HEK293 (cell line): ENCODE data around the gene ATP6V0B.

Source experiments
- CTCF ChIA-PET: fragments of 350-600 bp; formaldehyde crosslinking; extraction: SDS; loops from one replicate; lab custom pipeline; 2021; ENCODE audit warnings: antibody characterized with exemption; lab: Yijun Ruan, JAX
- POLR2A ChIA-PET: fragments of 300-600 bp; formaldehyde crosslinking; extraction: SDS; loops from one replicate; lab custom pipeline; 2020; ENCODE audit warnings: antibody characterized with exemption, inconsistent platforms; lab: Yijun Ruan, JAX
- H3K27ac ChIP-seq: fragments of 200-500 bp; sonication (Bioruptor generic); 2 replicates; pipeline ENCODE4 v1.5.1; 2014; ENCODE audit warnings: low read depth, low read length, control low read depth, inconsistent platforms; ENCODE audit errors: extremely low read depth
- H3K36me3 ChIP-seq, 2 experiments: fragments of 200-500 bp in 1 of 2; sonication (Bioruptor generic) in 1 of 2; 1 replicate in 1 of 2; 2 replicates in 1 of 2; pipeline ENCODE4 v1.5.1; 2014 to 2017; ENCODE audit warnings: inconsistent platforms in 2 of 2, low read length in 2 of 2; ENCODE audit not compliant: control insufficient read depth in 2 of 2, insufficient read depth in 1 of 2
- H3K4me1 ChIP-seq: fragments of 200-500 bp; sonication (Bioruptor generic); 2 replicates; pipeline ENCODE4 v1.5.1; 2014; ENCODE audit warnings: mild to moderate bottlenecking, low read length, inconsistent platforms; ENCODE audit not compliant: control insufficient read depth, insufficient read depth
- H3K4me3 ChIP-seq: 2 replicates; pipeline ENCODE4 v1.5.1; 2011; ENCODE audit warnings: low read depth, mild to moderate bottlenecking, control low read depth, low read length, moderate library complexity
- H3K9me3 ChIP-seq: fragments of 200-500 bp; sonication (Bioruptor generic); 2 replicates; pipeline ENCODE4 v1.5.1; 2014; ENCODE audit warnings: low read depth, low read length, inconsistent platforms; ENCODE audit not compliant: control insufficient read depth, insufficient read depth
- KLF1 ChIP-seq: fragments of 450-650 bp; formaldehyde crosslinking; IDR thresholded peaks from 2 replicates; pipeline ENCODE4 v1.5.1; 2016; ENCODE audit warnings: missing biosample characterization, missing genetic modification characterization
- KLF8 ChIP-seq: fragments of 450-650 bp; formaldehyde crosslinking; IDR thresholded peaks from 2 replicates; pipeline ENCODE4 v1.5.1; 2016; ENCODE audit warnings: missing biosample characterization, missing genetic modification characterization
- KLF9 ChIP-seq: fragments of 450-650 bp; formaldehyde crosslinking; IDR thresholded peaks from 2 replicates; pipeline ENCODE4 v1.5.1; 2016; ENCODE audit warnings: missing biosample characterization, missing genetic modification characterization, low read depth
- ZBTB17 ChIP-seq: fragments of 450-650 bp; formaldehyde crosslinking; IDR thresholded peaks from 2 replicates; pipeline ENCODE4 v1.5.1; 2016; ENCODE audit warnings: missing biosample characterization, missing genetic modification characterization
- ZBTB7A ChIP-seq: fragments of 450-650 bp; formaldehyde crosslinking; IDR thresholded peaks from 2 replicates; pipeline ENCODE4 v1.5.1; 2016; ENCODE audit warnings: low read depth, missing biosample characterization, missing genetic modification characterization
- ZFHX2 ChIP-seq: fragments of 450-650 bp; formaldehyde crosslinking; conservative IDR thresholded peaks from 2 replicates; pipeline ENCODE4 v1.5.1; 2016; ENCODE audit warnings: missing biosample characterization, missing genetic modification characterization
- ZFP37 ChIP-seq: fragments of 450-650 bp; formaldehyde crosslinking; IDR thresholded peaks from 2 replicates; pipeline ENCODE4 v1.5.1; 2016; ENCODE audit warnings: missing biosample characterization, missing genetic modification characterization
- ZNF157 ChIP-seq: fragments of 450-650 bp; formaldehyde crosslinking; IDR thresholded peaks from 2 replicates; pipeline ENCODE4 v1.5.1; 2016; ENCODE audit warnings: missing biosample characterization, missing genetic modification characterization
- ZNF16 ChIP-seq: fragments of 450-650 bp; formaldehyde crosslinking; IDR thresholded peaks from 2 replicates; pipeline ENCODE4 v1.5.1; 2016; ENCODE audit warnings: low read depth, missing biosample characterization, missing genetic modification characterization
- ZNF292 ChIP-seq: fragments of 450-650 bp; formaldehyde crosslinking; IDR thresholded peaks from 2 replicates; pipeline ENCODE4 v1.5.1; 2016; ENCODE audit warnings: low read depth, missing biosample characterization, missing genetic modification characterization, borderline replicate concordance
- ZNF366 ChIP-seq: fragments of 450-650 bp; formaldehyde crosslinking; conservative IDR thresholded peaks from 2 replicates; pipeline ENCODE4 v1.5.1; 2016; ENCODE audit warnings: missing biosample characterization, missing genetic modification characterization
- ZNF521 ChIP-seq: fragments of 450-650 bp; formaldehyde crosslinking; IDR thresholded peaks from 2 replicates; pipeline ENCODE4 v1.5.1; 2017; ENCODE audit warnings: missing biosample characterization, mild to moderate bottlenecking, missing genetic modification characterization
- ZNF677 ChIP-seq: fragments of 450-650 bp; IDR thresholded peaks from 2 replicates; pipeline ENCODE4 v1.5.0; 2018; ENCODE audit warnings: missing biosample characterization, mild to moderate bottlenecking, missing genetic modification characterization, moderate library complexity
- ZSCAN23 ChIP-seq: fragments of 450-650 bp; formaldehyde crosslinking; IDR thresholded peaks from 2 replicates; pipeline ENCODE4 v1.5.1; 2016; ENCODE audit warnings: missing biosample characterization, missing genetic modification characterization
- ZSCAN30 ChIP-seq: fragments of 450-650 bp; IDR thresholded peaks from 2 replicates; pipeline ENCODE4 v1.5.1; 2018; ENCODE audit warnings: missing biosample characterization, mild to moderate bottlenecking, missing genetic modification characterization, moderate library complexity
- TF ChIP-seq, protein P1 (sequence below): fragments of 450-650 bp; IDR thresholded peaks from 2 replicates; pipeline ENCODE4 v1.5.1; 2018; ENCODE audit warnings: missing biosample characterization, mild to moderate bottlenecking, missing genetic modification characterization
- TF ChIP-seq, protein P2 (sequence below): fragments of 450-650 bp; formaldehyde crosslinking; IDR thresholded peaks from 2 replicates; pipeline ENCODE4 v1.5.1; 2017; ENCODE audit warnings: missing biosample characterization, mild to moderate bottlenecking, missing genetic modification characterization, moderate library complexity
- TF ChIP-seq, protein P3 (sequence below): fragments of 450-650 bp; formaldehyde crosslinking; IDR thresholded peaks from 2 replicates; pipeline ENCODE4 v1.5.1; 2016; ENCODE audit warnings: missing biosample characterization, missing genetic modification characterization
- TF ChIP-seq, protein P4 (sequence below): fragments of 450-650 bp; formaldehyde crosslinking; IDR thresholded peaks from 2 replicates; pipeline ENCODE4 v1.5.1; 2016; ENCODE audit warnings: missing biosample characterization, missing genetic modification characterization
- TF ChIP-seq, protein P5 (sequence below): fragments of 450-650 bp; formaldehyde crosslinking; IDR thresholded peaks from 2 replicates; pipeline ENCODE4 v1.5.1; 2016; ENCODE audit warnings: missing biosample characterization, missing genetic modification characterization

Gene ATP6V0B

DNA sequence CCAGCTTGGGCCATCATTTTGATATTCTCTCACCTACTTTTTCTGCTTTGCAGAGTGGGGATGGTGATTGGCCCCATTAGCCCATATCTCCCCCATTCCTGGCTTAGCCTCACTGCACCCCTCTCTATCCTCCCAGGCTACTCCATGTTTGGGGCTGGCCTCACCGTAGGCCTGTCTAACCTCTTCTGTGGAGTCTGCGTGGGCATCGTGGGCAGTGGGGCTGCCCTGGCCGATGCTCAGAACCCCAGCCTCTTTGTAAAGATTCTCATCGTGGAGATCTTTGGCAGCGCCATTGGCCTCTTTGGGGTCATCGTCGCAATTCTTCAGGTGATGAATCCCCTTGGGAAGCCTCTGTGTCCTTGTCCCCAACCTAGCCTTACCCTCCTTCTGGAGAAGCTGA, 2.1 kb downstream of the ATP6V0B start:
- peaks cover 3% of the 10 kb centered on the region; the same call in 1 of the 2 replicates for H3K4me1 ChIP-seq
- no peak overlapping the region for H3K4me3 ChIP-seq
- CTCF ChIA-PET, result no interaction called here
- TF ChIP-seq, protein P1, sequence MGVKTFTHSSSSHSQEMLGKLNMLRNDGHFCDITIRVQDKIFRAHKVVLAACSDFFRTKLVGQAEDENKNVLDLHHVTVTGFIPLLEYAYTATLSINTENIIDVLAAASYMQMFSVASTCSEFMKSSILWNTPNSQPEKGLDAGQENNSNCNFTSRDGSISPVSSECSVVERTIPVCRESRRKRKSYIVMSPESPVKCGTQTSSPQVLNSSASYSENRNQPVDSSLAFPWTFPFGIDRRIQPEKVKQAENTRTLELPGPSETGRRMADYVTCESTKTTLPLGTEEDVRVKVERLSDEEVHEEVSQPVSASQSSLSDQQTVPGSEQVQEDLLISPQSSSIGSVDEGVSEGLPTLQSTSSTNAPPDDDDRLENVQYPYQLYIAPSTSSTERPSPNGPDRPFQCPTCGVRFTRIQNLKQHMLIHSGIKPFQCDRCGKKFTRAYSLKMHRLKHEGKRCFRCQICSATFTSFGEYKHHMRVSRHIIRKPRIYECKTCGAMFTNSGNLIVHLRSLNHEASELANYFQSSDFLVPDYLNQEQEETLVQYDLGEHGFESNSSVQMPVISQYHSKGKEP (tag by site-specific recombination), result no peak
- no peak for TF ChIP-seq ZBTB7A
- no peak for TF ChIP-seq ZNF16 (tag by site-specific recombination)
- TF ChIP-seq, protein P2, sequence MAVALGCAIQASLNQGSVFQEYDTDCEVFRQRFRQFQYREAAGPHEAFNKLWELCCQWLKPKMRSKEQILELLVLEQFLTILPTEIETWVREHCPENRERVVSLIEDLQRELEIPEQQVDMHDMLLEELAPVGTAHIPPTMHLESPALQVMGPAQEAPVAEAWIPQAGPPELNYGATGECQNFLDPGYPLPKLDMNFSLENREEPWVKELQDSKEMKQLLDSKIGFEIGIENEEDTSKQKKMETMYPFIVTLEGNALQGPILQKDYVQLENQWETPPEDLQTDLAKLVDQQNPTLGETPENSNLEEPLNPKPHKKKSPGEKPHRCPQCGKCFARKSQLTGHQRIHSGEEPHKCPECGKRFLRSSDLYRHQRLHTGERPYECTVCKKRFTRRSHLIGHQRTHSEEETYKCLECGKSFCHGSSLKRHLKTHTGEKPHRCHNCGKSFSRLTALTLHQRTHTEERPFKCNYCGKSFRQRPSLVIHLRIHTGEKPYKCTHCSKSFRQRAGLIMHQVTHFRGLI, result no peak
- TF ChIP-seq, protein P3, sequence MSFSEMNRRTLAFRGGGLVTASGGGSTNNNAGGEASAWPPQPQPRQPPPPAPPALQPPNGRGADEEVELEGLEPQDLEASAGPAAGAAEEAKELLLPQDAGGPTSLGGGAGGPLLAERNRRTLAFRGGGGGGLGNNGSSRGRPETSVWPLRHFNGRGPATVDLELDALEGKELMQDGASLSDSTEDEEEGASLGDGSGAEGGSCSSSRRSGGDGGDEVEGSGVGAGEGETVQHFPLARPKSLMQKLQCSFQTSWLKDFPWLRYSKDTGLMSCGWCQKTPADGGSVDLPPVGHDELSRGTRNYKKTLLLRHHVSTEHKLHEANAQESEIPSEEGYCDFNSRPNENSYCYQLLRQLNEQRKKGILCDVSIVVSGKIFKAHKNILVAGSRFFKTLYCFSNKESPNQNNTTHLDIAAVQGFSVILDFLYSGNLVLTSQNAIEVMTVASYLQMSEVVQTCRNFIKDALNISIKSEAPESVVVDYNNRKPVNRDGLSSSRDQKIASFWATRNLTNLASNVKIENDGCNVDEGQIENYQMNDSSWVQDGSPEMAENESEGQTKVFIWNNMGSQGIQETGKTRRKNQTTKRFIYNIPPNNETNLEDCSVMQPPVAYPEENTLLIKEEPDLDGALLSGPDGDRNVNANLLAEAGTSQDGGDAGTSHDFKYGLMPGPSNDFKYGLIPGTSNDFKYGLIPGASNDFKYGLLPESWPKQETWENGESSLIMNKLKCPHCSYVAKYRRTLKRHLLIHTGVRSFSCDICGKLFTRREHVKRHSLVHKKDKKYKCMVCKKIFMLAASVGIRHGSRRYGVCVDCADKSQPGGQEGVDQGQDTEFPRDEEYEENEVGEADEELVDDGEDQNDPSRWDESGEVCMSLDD (tag by site-specific recombination), result no peak
- TF ChIP-seq ZSCAN30 (tag by site-specific recombination), result no peak
- no peaks in the 10 kb centered on the region for H3K9me3 ChIP-seq
- POLR2A ChIA-PET, result interaction anchor here (1.1 to 3.6 kb wide), 2 partner anchors 15 to 54 kb away, joined by 3 to 15 read pairs; partner anchors contain the start of genes CCDC24 and SLC6A9
- peaks cover 7 to 62% of the 10 kb centered on the region in 2 experiments; a peak in 2 of 3 replicates for H3K36me3 ChIP-seq
- no peak overlapping the region for H3K27ac ChIP-seq

DNA sequence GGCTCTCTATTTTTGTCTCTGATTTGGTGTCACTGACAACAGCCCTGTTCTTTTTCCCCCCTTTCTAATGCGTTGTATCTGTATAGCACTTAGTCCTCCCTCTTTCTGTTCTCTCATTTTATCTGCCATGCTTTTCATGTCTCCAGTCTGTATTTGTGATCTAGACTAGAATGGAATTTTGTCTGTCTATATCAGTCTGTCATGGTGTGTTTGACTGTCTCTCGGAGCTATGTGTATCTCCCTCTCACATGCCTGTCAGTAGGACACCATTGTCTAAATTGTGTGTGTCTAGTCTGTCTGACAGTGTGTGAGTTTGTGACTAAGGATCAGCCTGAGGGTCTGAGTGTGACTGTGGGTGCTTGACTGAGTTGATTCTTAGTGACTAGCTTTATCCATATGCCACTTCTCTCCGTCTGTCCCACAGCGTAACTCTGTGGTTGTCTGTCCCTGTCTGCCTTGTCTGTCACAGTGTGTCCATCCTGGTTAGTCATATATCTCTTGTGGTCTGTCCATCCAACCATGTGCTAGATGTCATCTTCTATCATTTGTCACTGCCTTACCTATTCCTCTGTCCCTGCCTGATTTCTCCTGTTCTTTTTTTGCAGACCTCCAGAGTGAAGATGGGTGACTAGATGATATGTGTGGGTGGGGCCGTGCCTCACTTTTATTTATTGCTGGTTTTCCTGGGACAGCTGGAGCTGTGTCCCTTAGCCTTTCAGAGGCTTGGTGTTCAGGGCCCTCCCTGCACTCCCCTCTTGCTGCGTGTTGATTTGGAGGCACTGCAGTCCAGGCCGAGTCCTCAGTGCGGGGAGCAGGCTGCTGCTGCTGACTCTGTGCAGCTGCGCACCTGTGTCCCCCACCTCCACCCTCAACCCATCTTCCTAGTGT, 2.9 kb downstream of the ATP6V0B start:
- Histone ChIP-seq H3K27ac (peak overlapping the region; percentile 11; the same call in 1 of the 2 replicates), H3K4me3 (no peak overlapping the region), H3K36me3 (peaks cover 7 to 60% of the 10 kb centered on the region in 2 experiments; a peak in 2 of 3 replicates), H3K4me1 (peaks cover 3% of the 10 kb centered on the region; the same call in 1 of the 2 replicates), H3K9me3 (no peaks in the 10 kb centered on the region)
- TF ChIP-seq ZNF366 (tag by site-specific recombination) (peak; percentile 58; the same call in 1 of the 2 replicates), ZBTB17 (tag by site-specific recombination) (peak; percentile 54; the same call in 1 of the 2 replicates), ZFHX2 (tag by site-specific recombination) (0 out of 2 replicates have a peak, but pooled peaks have one; percentile 5), ZNF521 (tag by site-specific recombination) (no peak)
- ChIA-PET POLR2A (interaction anchor here (0.6 to 3.6 kb wide), 6 partner anchors 8 to 54 kb away, joined by 3 to 15 read pairs (median 4); partner anchors contain the start of genes CCDC24, DPH2, IPO13 and SLC6A9), CTCF (interaction anchor here (0.6 kb wide), 1 partner anchor 1024 kb away, joined by 3 read pairs; no protein-coding TSS in a partner anchor)

DNA sequence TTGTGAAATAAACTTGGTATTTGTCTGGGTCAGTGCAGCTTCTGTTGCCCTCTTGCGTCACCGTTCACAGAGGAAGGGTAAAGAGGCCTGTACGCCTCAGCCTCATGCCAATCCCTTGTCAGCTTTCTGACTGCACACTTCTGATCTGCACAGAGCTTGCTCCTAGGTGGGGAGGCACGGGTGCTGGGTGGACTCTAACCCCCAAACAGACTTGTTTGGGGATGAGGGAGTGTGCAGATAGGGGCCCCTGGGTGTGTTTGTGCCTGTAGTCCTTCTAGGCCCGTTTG, 3.4 kb downstream of the ATP6V0B start:
- Histone ChIP-seq H3K4me1 (peaks cover 3% of the 10 kb centered on the region; the same call in 1 of the 2 replicates), H3K9me3 (no peaks in the 10 kb centered on the region), H3K4me3 (no peak overlapping the region; the same call in 1 of the 2 replicates), H3K36me3 (peaks cover 7 to 60% of the 10 kb centered on the region in 2 experiments; a peak in 2 of 3 replicates), H3K27ac (no peak overlapping the region)
- POLR2A ChIA-PET, result interaction anchor here (0.6 to 1.3 kb wide), 4 partner anchors 9 to 53 kb away, joined by 3 to 4 read pairs (median 4); partner anchors contain the start of genes DPH2, IPO13 and SLC6A9
- CTCF ChIA-PET, result interaction anchor here (0.6 kb wide), 1 partner anchor 1025 kb away, joined by 3 read pairs; no protein-coding TSS in a partner anchor
- TF ChIP-seq, protein P4, sequence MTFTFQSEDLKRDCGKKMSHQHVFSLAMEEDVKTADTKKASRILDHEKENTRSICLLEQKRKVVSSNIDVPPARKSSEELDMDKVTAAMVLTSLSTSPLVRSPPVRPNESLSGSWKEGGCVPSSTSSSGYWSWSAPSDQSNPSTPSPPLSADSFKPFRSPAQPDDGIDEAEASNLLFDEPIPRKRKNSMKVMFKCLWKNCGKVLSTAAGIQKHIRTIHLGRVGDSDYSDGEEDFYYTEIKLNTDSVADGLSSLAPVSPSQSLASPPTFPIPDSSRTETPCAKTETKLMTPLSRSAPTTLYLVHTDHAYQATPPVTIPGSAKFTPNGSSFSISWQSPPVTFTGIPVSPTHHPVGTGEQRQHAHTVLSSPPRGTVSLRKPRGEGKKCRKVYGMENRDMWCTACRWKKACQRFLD (tag by site-specific recombination), result no peak
- no peak for TF ChIP-seq ZNF157 (tag by site-specific recombination)
- no peak for TF ChIP-seq KLF1 (tag by site-specific recombination)
- TF ChIP-seq KLF8 (tag by site-specific recombination), result no peak
- no peak for TF ChIP-seq KLF9 (tag by site-specific recombination)
- TF ChIP-seq, protein P5, sequence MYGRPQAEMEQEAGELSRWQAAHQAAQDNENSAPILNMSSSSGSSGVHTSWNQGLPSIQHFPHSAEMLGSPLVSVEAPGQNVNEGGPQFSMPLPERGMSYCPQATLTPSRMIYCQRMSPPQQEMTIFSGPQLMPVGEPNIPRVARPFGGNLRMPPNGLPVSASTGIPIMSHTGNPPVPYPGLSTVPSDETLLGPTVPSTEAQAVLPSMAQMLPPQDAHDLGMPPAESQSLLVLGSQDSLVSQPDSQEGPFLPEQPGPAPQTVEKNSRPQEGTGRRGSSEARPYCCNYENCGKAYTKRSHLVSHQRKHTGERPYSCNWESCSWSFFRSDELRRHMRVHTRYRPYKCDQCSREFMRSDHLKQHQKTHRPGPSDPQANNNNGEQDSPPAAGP (tag by site-specific recombination), result no peak
- TF ChIP-seq ZNF677, result no peak
- no peak for TF ChIP-seq ZSCAN23 (tag by site-specific recombination)
- TF ChIP-seq ZNF292 (tag by site-specific recombination), result no peak
- TF ChIP-seq ZFP37 (tag by site-specific recombination), result no peak
